AG10803 (cell line): ENCODE data around the gene GRID2.

Experiments
- DNase-seq: peaks from one replicate; pipeline ENCODE4 v3.0.0; 2010; ENCODE audit warnings: low read depth
- H3K4me3 ChIP-seq: 2 replicates; pipeline ENCODE4 v1.5.1; 2011; ENCODE audit warnings: mild to moderate bottlenecking, low read length, control low read depth
- CTCF ChIP-seq: conservative IDR thresholded peaks from 2 replicates; pipeline ENCODE4 v1.5.1; 2011; ENCODE audit warnings: mild to moderate bottlenecking, low read length, control low read depth, inconsistent platforms

Gene GRID2

GRCh38 chr4:92658318-92658717, 354.6 kb downstream of the GRID2 start:
- no peak for DNase-seq
- H3K4me3 ChIP-seq: no peak overlapping the region
- no peak for TF ChIP-seq CTCF

GRCh38 chr4:92677805-92678204, 374.0 kb downstream of the GRID2 start:
- no peak for DNase-seq
- H3K4me3 ChIP-seq: no peak overlapping the region
- TF ChIP-seq CTCF: no peak

GRCh38 chr4:92678292-92678691, 374.5 kb downstream of the GRID2 start:
- DNase-seq: no peak
- TF ChIP-seq CTCF: no peak
- H3K4me3 ChIP-seq: no peak overlapping the region

GRCh38 chr4:92679149-92679548, 375.4 kb downstream of the GRID2 start:
- H3K4me3 ChIP-seq: no peak overlapping the region
- DNase-seq: no peak
- no peak for TF ChIP-seq CTCF

GRCh38 chr4:92714640-92715039, 410.9 kb downstream of the GRID2 start:
- no peak for TF ChIP-seq CTCF
- DNase-seq: no peak
- no peak overlapping the region for H3K4me3 ChIP-seq

GRCh38 chr4:92733231-92733630, 429.5 kb downstream of the GRID2 start:
- DNase-seq: no peak
- no peak for TF ChIP-seq CTCF
- H3K4me3 ChIP-seq: no peak overlapping the region

- TF ChIP-seq CTCF: no peak
- no peak for DNase-seq
- H3K4me3 ChIP-seq: no peak overlapping the region
These were observed 431.4 kb downstream of the GRID2 start for GRCh38 chr4:92735025-92735665.
